Progenitor cell of endocrine pancreas (in vitro differentiated cells): ENCODE data around the gene ETV7. TPM values are rescaled to one million over a fixed set of nuclear protein-coding genes. Genes with fewer than 3 reads are reported as not detected.

Experiments
- DNase-seq: peaks from one replicate; pipeline ENCODE4 v3.0.0; 2021; ENCODE audit warnings: low spot score; ENCODE audit not compliant: unreplicated experiment
- H3K27ac Mint-ChIP-seq: 2 replicates; pipeline ENCODE4 v1.8.0; 2021; ENCODE audit warnings: mild to moderate bottlenecking, moderate library complexity, mixed read lengths
- H3K27me3 Mint-ChIP-seq: 2 replicates; pipeline ENCODE4 v1.8.0; 2021; ENCODE audit warnings: mixed read lengths
- H3K36me3 Mint-ChIP-seq: 2 replicates; pipeline ENCODE4 v1.8.0; 2022; ENCODE audit warnings: mixed read lengths; ENCODE audit not compliant: insufficient read depth
- H3K4me1 Mint-ChIP-seq: 2 replicates; pipeline ENCODE4 v1.8.0; 2021; ENCODE audit warnings: low read depth, mixed read lengths
- H3K4me3 Mint-ChIP-seq: 2 replicates; pipeline ENCODE4 v1.8.0; 2021; ENCODE audit warnings: low read depth, mild to moderate bottlenecking, moderate library complexity, mixed read lengths
- H3K9me3 Mint-ChIP-seq: 2 replicates; pipeline ENCODE4 v1.8.0; 2021; ENCODE audit warnings: low read depth, mixed read lengths
- total RNA-seq: library from RNA; stranded (reverse); gene quantifications from 2 replicates; pipeline ENCODE4 v1.2.1, GENCODE V29; 2021
- TF ChIP-seq, protein P1 (sequence below): fragments of 200-600 bp; sonication (generic); IDR thresholded peaks from one replicate; pipeline ENCODE4 v1.5.0; 2021; ENCODE audit warnings: antibody characterized with exemption, mild to moderate bottlenecking; ENCODE audit not compliant: unreplicated experiment

ETV7 gene
- total RNA-seq, 1 donor from 2014 or later, result not detected

DNA sequence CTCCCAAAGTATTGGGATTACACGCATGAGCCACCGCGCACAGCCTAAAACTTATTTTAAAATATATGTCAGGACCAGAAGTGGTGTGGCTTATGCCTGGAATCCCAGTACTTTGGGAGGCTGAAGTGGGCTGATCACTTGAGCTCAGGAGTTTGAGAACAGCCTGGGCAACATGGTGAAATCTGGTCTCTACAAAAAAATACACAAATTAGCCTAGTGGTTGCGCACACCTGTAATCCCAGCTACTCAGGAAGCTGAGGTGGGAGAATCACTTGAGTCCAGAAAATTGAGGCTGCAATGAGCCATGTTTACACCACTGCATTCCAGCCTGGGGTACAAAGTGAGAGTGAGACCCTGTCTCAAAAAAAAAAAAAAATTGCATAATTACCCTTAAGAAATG is 41.4 kb upstream of the ETV7 start:
- Mint-ChIP-seq H3K27ac (no peak overlapping the region), H3K27me3 (no peaks in the 10 kb centered on the region), H3K9me3 (no peaks in the 10 kb centered on the region), H3K4me1 (no peaks in the 10 kb centered on the region), H3K36me3 (no peaks in the 10 kb centered on the region), H3K4me3 (no peak overlapping the region)
- no peak for DNase-seq
- TF ChIP-seq, protein P1, sequence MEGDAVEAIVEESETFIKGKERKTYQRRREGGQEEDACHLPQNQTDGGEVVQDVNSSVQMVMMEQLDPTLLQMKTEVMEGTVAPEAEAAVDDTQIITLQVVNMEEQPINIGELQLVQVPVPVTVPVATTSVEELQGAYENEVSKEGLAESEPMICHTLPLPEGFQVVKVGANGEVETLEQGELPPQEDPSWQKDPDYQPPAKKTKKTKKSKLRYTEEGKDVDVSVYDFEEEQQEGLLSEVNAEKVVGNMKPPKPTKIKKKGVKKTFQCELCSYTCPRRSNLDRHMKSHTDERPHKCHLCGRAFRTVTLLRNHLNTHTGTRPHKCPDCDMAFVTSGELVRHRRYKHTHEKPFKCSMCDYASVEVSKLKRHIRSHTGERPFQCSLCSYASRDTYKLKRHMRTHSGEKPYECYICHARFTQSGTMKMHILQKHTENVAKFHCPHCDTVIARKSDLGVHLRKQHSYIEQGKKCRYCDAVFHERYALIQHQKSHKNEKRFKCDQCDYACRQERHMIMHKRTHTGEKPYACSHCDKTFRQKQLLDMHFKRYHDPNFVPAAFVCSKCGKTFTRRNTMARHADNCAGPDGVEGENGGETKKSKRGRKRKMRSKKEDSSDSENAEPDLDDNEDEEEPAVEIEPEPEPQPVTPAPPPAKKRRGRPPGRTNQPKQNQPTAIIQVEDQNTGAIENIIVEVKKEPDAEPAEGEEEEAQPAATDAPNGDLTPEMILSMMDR, result no peak

DNA sequence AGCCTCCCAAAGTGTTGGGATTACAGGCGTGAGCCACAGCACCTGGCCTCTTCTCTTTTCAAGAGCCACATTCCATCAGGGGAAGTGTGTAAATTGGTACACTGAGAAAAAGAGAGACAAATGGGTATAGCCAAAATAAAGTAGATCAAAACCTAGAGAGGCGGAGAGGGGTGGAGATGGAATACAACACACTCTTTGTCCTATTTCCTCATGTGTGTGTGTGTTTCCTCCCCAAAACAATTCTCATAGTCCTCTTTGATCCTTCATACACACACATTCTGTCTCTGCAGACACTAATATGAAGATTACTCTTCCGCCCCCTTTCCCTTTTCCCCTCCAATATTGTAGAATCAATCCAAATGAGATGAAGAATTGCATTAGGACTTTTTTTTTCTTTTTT is 39.2 kb upstream of the ETV7 start:
- no peaks in the 10 kb centered on the region for H3K9me3 Mint-ChIP-seq
- H3K36me3 Mint-ChIP-seq, result no peaks in the 10 kb centered on the region
- TF ChIP-seq, protein P1, result no peak
- H3K27ac Mint-ChIP-seq, result no peak overlapping the region
- no peak overlapping the region for H3K4me3 Mint-ChIP-seq
- H3K27me3 Mint-ChIP-seq, result no peaks in the 10 kb centered on the region
- peaks cover 5% of the 10 kb centered on the region for H3K4me1 Mint-ChIP-seq
- DNase-seq, result no peak

DNA sequence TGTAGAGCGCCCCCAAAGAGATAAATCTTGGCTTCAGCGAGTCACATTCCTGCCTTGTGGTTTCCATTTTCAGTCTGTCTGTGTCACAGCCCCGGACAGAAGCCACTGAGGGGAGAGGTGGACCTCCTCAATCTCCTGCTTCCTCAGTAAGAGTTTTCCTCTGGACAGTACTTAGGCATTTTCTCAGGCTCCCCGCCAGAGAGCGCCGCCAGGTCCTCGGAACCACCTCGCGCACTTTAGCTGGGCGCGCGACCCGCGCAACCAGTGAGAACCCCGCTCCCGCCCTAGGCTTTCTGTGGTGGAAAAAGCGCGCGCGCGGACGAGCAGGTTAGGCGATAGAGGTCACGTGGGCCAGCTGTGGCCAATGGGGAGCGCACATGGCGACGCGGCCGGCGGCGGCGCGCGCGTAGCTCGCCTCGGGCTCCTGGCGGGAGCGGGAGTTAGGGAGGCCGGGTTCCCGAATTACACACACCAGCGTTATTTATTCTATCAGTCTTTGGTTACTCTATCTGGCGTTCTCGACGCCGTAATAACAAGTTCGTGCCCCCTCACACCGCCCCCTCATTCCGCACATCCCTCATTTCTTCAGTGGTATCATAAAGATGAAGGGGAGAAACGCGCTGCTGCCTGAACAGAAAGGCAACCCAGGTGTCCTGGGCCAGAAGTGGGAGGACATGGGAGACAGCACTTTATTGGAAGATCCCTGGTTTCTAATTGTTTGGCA is 35.8 kb upstream of the ETV7 start:
- peak; percentile 98 for DNase-seq
- TF ChIP-seq, protein P1, result peak; percentile 62
- no peaks in the 10 kb centered on the region for H3K27me3 Mint-ChIP-seq
- peak overlapping the region; percentile 91 for H3K27ac Mint-ChIP-seq
- peak overlapping the region; percentile 87 for H3K4me3 Mint-ChIP-seq
- peaks cover 5% of the 10 kb centered on the region for H3K4me1 Mint-ChIP-seq
- H3K9me3 Mint-ChIP-seq, result no peaks in the 10 kb centered on the region
- no peaks in the 10 kb centered on the region for H3K36me3 Mint-ChIP-seq

DNA sequence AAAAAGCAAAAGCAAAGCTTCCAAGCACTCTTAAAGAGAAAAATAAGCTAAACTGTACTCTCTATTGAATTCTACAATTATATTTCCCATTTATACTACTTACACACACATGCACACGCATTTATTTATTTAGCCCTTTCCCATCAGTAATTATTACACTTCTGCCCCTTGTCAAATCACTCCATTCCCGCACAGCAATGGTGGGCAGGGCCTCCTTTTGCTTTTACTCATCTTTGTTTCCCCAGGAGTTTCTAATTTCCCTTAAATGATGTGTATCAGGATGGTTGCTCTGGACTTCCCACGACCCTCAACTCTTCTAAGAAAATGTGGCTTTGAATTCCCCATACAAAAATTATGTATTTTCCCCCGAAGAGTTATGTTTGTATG is 35.2 kb upstream of the ETV7 start:
- peaks cover 5% of the 10 kb centered on the region for H3K4me1 Mint-ChIP-seq
- H3K27me3 Mint-ChIP-seq, result no peaks in the 10 kb centered on the region
- TF ChIP-seq, protein P1, result no peak
- H3K36me3 Mint-ChIP-seq, result no peaks in the 10 kb centered on the region
- no peak for DNase-seq
- H3K9me3 Mint-ChIP-seq, result no peaks in the 10 kb centered on the region
- peak overlapping the region; percentile 91 for H3K27ac Mint-ChIP-seq
- H3K4me3 Mint-ChIP-seq, result peak overlapping the region; percentile 87

DNA sequence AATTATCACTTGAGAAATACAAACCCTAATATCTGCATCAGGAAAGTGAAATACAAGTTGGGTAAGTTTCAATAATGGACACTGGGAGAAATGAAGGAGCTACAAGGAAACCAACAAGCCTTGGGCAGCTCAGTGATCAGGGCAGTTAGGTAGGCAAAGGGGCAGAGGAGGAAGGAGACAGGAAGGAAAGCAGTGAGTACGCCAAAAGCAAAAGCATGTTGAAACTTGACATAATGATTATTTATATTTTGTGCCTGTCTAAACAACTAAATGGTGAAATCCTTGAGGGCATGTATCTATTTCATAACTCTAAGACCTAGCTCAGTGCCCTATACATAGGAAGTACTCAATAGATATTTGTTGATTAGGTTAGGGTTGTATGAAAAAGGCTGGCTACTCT is 31.8 kb upstream of the ETV7 start:
- Mint-ChIP-seq H3K36me3 (no peaks in the 10 kb centered on the region), H3K4me3 (no peak overlapping the region), H3K27ac (no peak overlapping the region), H3K27me3 (no peaks in the 10 kb centered on the region), H3K4me1 (peaks cover 5% of the 10 kb centered on the region), H3K9me3 (no peaks in the 10 kb centered on the region)
- TF ChIP-seq, protein P1, result no peak
- DNase-seq, result no peak
